Measurements from ENCODE around the gene ALOX5AP. TPM values are rescaled to one million over a fixed set of nuclear protein-coding genes. Genes with fewer than 3 reads are reported as not detected.

Gene ALOX5AP
- total and polyA plus RNA-seq, 7 donors = 2.5 to 12.2 (median 5.2) TPM

DNA sequence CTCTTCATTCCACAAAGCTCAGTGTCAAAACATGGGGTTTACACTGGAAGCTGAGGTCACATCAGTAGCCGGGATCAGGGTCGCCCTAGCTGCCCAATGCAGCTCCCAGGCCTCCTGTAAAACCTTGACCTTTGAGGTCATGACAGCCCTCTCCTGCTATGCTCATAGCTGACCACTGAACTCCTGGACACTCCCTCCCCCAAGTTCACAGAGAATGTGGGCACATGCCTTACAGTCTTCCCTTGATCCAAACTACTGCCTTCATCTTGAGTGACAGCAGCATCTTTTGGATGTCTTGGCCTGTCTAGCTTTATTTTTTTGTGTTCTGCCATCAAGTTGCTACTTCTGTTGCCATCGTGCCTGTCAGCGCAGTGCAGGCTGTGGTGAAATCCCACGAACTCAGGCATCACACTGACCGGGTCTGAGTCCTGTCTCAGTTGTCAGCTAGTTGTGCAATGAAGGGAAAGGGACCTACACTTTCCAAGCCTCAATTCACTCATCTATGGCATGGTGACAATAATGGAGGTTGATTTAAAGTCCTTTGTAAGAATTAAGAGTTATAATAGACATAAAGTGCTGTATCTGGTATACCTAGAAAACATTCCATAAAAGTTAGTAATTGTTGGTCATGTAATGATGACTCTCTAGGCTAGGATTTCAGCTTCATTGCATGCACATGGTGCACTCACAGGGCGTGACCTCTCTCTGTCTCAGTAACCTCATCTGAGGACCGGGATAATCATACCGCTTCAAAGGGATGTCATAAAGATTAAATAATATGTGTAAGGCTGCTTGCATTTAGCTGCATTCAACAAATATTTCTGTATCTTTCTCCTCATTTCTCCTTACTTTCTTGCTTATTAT, 16.4 kb upstream of the ALOX5AP start:
- intact Hi-C loops (cut with DNase I) = no loop called here
- no peaks in the 10 kb centered on the region for H3K36me3 ChIP-seq (ENCODE audit: insufficient read depth in 1 of 2, low read depth in 1 of 2)
- H3K4me1 ChIP-seq = no peaks in the 10 kb centered on the region
- H3K27ac ChIP-seq = no peak overlapping the region
- no peaks in the 10 kb centered on the region for H3K9me3 ChIP-seq
- TF ChIP-seq, protein P1, sequence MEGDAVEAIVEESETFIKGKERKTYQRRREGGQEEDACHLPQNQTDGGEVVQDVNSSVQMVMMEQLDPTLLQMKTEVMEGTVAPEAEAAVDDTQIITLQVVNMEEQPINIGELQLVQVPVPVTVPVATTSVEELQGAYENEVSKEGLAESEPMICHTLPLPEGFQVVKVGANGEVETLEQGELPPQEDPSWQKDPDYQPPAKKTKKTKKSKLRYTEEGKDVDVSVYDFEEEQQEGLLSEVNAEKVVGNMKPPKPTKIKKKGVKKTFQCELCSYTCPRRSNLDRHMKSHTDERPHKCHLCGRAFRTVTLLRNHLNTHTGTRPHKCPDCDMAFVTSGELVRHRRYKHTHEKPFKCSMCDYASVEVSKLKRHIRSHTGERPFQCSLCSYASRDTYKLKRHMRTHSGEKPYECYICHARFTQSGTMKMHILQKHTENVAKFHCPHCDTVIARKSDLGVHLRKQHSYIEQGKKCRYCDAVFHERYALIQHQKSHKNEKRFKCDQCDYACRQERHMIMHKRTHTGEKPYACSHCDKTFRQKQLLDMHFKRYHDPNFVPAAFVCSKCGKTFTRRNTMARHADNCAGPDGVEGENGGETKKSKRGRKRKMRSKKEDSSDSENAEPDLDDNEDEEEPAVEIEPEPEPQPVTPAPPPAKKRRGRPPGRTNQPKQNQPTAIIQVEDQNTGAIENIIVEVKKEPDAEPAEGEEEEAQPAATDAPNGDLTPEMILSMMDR (IDR thresholded peaks at IDR 0.05) = no peak
- no peaks in the 10 kb centered on the region for H3K27me3 ChIP-seq (ENCODE audit: insufficient read depth in 3 of 3, low read length in 2 of 3)
- peak; percentile 48 to 70 (median 58) for ATAC-seq
- WGBS, 3 donors = 76 to 84% (median 78%) methylated on average over 9 of the region's 9 CpGs
- no peak overlapping the region for H3K4me3 ChIP-seq
- no peak for DNase-seq

GRCh38 chr13:30719525-30719914, 15.8 kb upstream of the ALOX5AP start:
- TF ChIP-seq, protein P1 (IDR thresholded peaks at IDR 0.05) = no peak
- no peak overlapping the region for H3K4me3 ChIP-seq
- H3K36me3 ChIP-seq (ENCODE audit: insufficient read depth in 1 of 2, low read depth in 1 of 2) = no peaks in the 10 kb centered on the region
- no peak for ATAC-seq
- H3K9me3 ChIP-seq = no peaks in the 10 kb centered on the region
- DNase-seq = no peak
- H3K4me1 ChIP-seq = no peaks in the 10 kb centered on the region
- 73 to 79% (median 76%) methylated on average over 4 of the region's 4 CpGs for WGBS, 3 donors
- no peak overlapping the region for H3K27ac ChIP-seq
- intact Hi-C loops (cut with DNase I) = no loop called here
- H3K27me3 ChIP-seq (ENCODE audit: insufficient read depth in 3 of 3, low read length in 2 of 3) = no peaks in the 10 kb centered on the region

DNA sequence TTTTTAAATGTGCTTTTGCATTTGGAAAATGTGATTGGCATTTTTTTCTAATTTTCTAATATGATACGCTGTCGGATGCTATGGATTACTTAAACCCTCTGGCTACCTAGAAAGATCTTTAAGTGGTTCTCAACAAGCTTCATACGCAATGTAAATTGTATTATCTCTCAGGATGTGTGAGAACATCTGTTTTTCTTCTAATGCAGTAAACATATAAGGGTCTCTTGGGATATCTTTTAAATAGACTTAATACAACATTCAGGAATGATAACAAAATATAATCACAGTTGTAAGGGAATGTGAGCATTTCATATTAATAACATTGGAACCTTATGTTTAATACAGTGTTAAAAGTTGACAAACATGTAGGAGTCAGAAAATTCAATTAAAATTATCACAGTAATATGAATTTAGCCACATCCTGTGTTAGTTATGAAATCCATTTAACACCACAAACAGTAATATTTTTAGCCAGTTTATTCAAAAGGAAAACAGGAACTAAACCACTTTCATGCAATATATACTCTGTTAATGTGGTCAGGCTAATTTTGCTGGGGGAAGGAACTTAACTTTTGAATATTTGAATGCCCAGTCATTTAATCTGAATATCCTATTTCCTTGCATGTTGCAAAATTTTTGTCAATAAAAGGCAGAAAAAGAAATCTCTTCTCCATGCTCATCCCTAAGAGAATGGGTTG, 15.0 kb upstream of the ALOX5AP start:
- DNase-seq (no peak), ATAC-seq (no peak)
- H3K4me3 ChIP-seq = no peak overlapping the region
- no peaks in the 10 kb centered on the region for H3K4me1 ChIP-seq
- no peaks in the 10 kb centered on the region for H3K27me3 ChIP-seq (ENCODE audit: insufficient read depth in 3 of 3, low read length in 2 of 3)
- no peaks in the 10 kb centered on the region for H3K36me3 ChIP-seq (ENCODE audit: insufficient read depth in 1 of 2, low read depth in 1 of 2)
- H3K27ac ChIP-seq = no peak overlapping the region
- WGBS, 3 donors = 74 to 81% (median 77%) methylated on average over 3 of the region's 3 CpGs
- TF ChIP-seq, protein P1 (IDR thresholded peaks at IDR 0.05) = no peak
- intact Hi-C loops (cut with DNase I) = no loop called here
- H3K9me3 ChIP-seq = no peaks in the 10 kb centered on the region

DNA sequence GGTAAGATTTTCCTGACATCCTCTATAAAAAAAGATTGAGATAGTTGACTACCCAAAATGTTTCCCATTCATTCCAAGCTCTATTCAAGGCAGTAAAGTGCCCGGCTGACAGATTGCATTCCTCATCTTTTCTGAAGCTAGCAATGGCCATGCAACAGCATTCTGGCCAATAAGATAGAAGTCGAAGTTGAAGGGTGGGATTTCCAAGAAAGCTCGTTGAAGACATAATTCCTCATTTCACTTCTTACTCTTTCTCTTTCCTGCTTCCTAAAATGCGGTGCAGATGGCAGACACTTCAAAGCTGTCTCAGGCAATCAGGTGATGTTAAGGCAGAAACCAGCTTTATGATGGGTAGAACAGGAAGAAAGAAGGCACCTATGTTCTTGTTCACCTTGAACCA, 13.4 kb upstream of the ALOX5AP start:
- TF ChIP-seq, protein P1 (IDR thresholded peaks at IDR 0.05) = no peak
- no peaks in the 10 kb centered on the region for H3K36me3 ChIP-seq (ENCODE audit: insufficient read depth in 1 of 2, low read depth in 1 of 2)
- WGBS, 3 donors = 86 to 93% (median 91%) methylated on average over 4 of the region's 4 CpGs
- ATAC-seq (no peak), DNase-seq (no peak)
- H3K9me3 ChIP-seq = no peaks in the 10 kb centered on the region
- H3K4me1 ChIP-seq = no peaks in the 10 kb centered on the region
- intact Hi-C loops (cut with DNase I) = no loop called here
- no peaks in the 10 kb centered on the region for H3K27me3 ChIP-seq (ENCODE audit: insufficient read depth in 3 of 3, low read length in 2 of 3)
- H3K27ac ChIP-seq = no peak overlapping the region
- H3K4me3 ChIP-seq = no peak overlapping the region

Measured in psoas muscle (tissue), 8 donors.